Mucosa of stomach (tissue), 1 donor: ENCODE measurements around the gene OGDH.
"Not testable (repeated sequence)": the region's sequence is repeated elsewhere in the genome, so short reads cannot be mapped to it uniquely, and the experiment has no call there.

ENCODE experiments used
- H3K27me3 ChIP-seq: one replicate; pipeline ENCODE4 v1.7.0; 2013; ENCODE audit warnings: mild to moderate bottlenecking, low read length; ENCODE audit not compliant: control insufficient read depth, insufficient read depth
- H3K36me3 ChIP-seq: one replicate; pipeline ENCODE4 v1.7.0; 2013; ENCODE audit warnings: low read length; ENCODE audit not compliant: control insufficient read depth, insufficient read depth
- H3K4me1 ChIP-seq: one replicate; pipeline ENCODE4 v1.7.0; 2013; ENCODE audit warnings: mild to moderate bottlenecking, low read length; ENCODE audit not compliant: control insufficient read depth, insufficient read depth
- H3K4me3 ChIP-seq: one replicate; pipeline ENCODE4 v1.7.0; 2013; ENCODE audit warnings: low read length
- H3K9ac ChIP-seq: one replicate; pipeline ENCODE4 v1.7.0; 2013; ENCODE audit warnings: mild to moderate bottlenecking, low read length, moderate library complexity
- H3K9me3 ChIP-seq: one replicate; pipeline ENCODE4 v1.7.0; 2013; ENCODE audit warnings: mild to moderate bottlenecking, low read length, moderate library complexity; ENCODE audit not compliant: control insufficient read depth
- donor health status: Pancreatic carcinoma.

Gene OGDH

DNA sequence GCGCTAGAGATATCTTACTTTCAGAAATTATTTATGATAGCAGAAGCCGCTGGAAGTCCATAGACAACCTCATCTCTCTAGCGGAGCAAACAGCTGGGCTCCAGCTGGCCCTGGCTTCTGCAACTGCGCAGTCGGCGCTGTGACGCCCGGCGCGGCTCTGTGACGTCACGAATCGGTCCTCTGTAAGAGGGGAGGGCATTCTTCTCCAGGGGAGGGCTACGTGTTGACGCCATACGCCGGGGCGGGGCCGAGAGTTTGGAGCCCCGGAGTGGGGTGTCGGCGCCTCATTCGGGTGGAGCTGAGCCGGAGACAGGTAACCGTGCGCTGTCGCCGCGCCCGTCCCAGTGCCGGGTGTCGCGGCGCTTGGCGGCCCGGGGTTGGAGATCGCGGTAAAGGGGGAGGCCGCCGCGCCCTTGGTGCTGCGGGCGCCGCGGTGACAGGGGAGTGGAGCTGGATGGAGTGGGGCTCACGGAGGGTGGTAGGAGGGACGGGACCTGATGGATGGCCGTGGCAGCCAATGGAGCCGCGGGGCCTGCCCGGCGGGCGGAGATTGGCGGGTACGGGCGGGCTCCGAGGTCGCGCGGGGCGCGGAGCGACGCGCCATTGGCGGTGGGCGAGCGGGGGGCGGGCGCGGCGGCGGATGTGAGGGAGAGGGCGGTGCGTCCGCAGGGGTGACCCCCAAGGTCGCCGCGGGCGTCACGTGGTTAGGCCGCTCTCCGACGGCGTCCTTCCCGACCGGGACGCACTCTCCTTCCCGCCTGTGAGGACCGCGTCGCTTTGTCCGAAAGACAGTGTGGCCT is at the start of gene OGDH:
Gene OGDH, plus strand, starts transcription at position 287 of the 800 bp plus-strand sequence. CDS start 17,717 bp downstream, outside the sequence.
- H3K36me3 ChIP-seq, result no peaks in the 10 kb centered on the region
- peaks cover 19% of the 10 kb centered on the region for H3K4me1 ChIP-seq
- no peaks in the 10 kb centered on the region for H3K9me3 ChIP-seq
- peak within 1 kb of the TSS; percentile 67 for H3K4me3 ChIP-seq
- no peaks in the 10 kb centered on the region for H3K27me3 ChIP-seq
- peak within 1 kb of the TSS; percentile 89 for H3K9ac ChIP-seq

GRCh38 chr7:44557485-44557884 is 48.9 kb upstream of the OGDH start:
- H3K4me1 ChIP-seq, result peaks cover 13% of the 10 kb centered on the region
- H3K9ac ChIP-seq, result no peak overlapping the region
- H3K9me3 ChIP-seq, result no peaks in the 10 kb centered on the region
- no peaks in the 10 kb centered on the region for H3K27me3 ChIP-seq
- no peaks in the 10 kb centered on the region for H3K36me3 ChIP-seq
- no peak overlapping the region for H3K4me3 ChIP-seq

DNA sequence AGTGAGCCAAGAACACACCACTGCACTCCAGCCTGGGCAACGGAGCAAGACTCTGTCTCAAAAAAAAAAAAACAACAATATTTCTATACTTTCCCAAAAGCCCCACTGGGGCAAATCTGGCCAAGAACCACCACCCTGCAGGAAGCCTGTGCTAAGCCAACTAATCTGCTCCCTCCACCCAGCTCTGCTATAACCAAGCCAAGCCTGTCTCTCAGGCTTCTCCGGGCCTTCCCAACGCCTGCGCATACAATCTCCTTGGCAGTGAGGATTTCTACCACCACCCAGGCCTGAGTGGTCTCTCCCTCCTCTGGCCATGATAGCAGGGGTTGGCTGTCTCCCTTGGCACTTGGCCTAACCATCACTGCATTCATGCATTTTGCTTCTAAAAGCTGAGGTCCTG is 46.9 kb upstream of the OGDH start:
- Histone ChIP-seq H3K9ac (no peak overlapping the region), H3K4me3 (no peak overlapping the region), H3K4me1 (peaks cover 14% of the 10 kb centered on the region), H3K9me3 (no peaks in the 10 kb centered on the region), H3K27me3 (no peaks in the 10 kb centered on the region), H3K36me3 (peaks cover 5% of the 10 kb centered on the region)

- peaks cover 8% of the 10 kb centered on the region for H3K36me3 ChIP-seq
- H3K9ac ChIP-seq, result no peak overlapping the region
- peaks cover 19% of the 10 kb centered on the region for H3K4me1 ChIP-seq
- no peaks in the 10 kb centered on the region for H3K27me3 ChIP-seq
- no peaks in the 10 kb centered on the region for H3K9me3 ChIP-seq
- no peak overlapping the region for H3K4me3 ChIP-seq
These were observed 44.9 kb upstream of the OGDH start for GRCh38 chr7:44561481-44561880.

DNA sequence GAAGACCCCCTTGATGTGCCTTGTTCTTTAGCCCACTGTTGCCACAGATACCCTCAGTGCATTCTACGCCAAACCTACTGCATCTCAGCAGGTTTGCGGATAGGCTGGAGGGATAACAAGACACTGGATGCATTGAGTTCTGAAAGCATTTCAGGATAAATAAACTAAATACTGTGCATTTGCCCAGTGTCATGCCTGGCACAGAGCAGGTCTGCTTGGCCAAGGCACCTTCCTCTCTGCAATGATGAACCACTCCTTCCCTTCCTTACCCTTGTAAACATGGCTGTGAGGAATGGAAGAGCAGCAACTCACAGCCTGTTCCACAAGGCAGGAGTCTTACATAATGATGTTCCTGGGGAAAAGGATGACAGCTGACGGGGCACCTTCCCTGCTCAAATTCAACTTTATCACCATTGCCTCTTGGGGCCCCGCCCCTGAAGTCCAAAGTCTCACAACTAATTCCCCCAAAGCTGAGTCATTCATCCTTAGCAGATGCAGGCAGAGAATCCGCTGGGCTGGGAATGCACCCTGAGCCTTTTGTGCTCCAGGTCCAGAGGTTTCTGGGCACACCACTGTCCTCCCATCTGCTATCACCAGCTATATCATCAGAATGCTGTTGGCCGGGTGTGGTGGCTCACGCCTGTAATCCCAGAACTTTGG is 44.3 kb upstream of the OGDH start:
- H3K4me3 ChIP-seq, result no peak overlapping the region
- peaks cover 19% of the 10 kb centered on the region for H3K4me1 ChIP-seq
- H3K9me3 ChIP-seq, result no peaks in the 10 kb centered on the region
- no peak overlapping the region for H3K9ac ChIP-seq
- H3K27me3 ChIP-seq, result no peaks in the 10 kb centered on the region
- H3K36me3 ChIP-seq, result peaks cover 8% of the 10 kb centered on the region

- H3K4me1 ChIP-seq, result peaks cover 19% of the 10 kb centered on the region
- H3K9ac ChIP-seq, H3K4me3 ChIP-seq, H3K27me3 ChIP-seq, H3K9me3 ChIP-seq: not testable (repeated sequence)
- peaks cover 11% of the 10 kb centered on the region for H3K36me3 ChIP-seq
These were observed 43.8 kb upstream of the OGDH start for GRCh38 chr7:44562622-44562962.

DNA sequence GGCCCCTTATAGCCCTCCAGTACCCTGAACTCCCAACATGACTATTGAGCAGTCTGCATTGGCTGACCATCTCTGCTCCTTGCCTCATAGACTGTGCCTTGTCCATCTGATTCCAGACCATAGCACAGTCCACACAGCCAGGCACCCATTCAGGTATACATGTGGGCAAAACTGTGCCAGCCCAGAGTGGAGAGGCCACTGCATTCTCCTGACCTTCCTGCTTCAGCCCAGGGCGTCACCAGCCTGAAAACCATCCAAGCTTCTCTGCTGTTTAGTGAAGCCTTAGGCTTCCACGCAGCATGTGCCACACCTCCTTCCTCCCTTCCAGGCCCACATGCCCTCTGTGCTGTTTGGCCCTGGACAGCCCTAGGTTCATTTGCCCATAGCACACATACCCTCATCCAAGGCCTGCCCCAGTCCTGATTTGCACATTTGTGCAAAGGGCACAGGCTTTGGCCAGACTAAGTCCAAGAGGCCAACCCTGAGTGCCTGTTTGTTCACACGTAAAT is 43.2 kb upstream of the OGDH start:
- Histone ChIP-seq H3K4me3 (no peak overlapping the region), H3K36me3 (peaks cover 17% of the 10 kb centered on the region), H3K9ac (no peak overlapping the region)

DNA sequence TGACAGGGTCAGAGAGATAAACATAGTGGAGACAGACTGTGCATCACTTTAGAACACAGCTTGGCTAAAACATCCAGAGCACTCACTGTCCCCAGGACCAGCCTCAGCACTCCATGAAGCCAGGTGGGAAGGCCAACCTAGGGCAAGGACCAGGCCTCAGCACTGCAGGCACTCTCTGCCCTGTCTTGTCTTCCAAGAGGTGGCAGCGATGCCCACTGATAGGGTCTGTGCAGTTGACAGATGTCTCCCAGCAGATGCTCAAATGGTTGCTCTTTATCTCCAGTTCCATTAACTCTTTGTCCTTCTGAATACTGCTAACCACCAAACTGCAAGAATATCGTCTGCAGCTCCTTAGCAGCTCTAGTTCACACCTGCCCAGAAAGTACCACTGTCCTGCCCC is 41.8 kb upstream of the OGDH start:
- Histone ChIP-seq H3K9me3 (no peaks in the 10 kb centered on the region), H3K27me3 (no peaks in the 10 kb centered on the region), H3K4me3 (no peak overlapping the region), H3K4me1 (peaks cover 19% of the 10 kb centered on the region), H3K9ac (no peak overlapping the region), H3K36me3 (peaks cover 29% of the 10 kb centered on the region)

More for the DNA sequence above, 43.2 kb upstream of the OGDH start:
- Histone ChIP-seq H3K9me3 (no peaks in the 10 kb centered on the region), H3K27me3 (no peaks in the 10 kb centered on the region), H3K4me1 (peaks cover 19% of the 10 kb centered on the region)

GRCh38 chr7:44565097-44565794 is 41.2 kb upstream of the OGDH start:
- Histone ChIP-seq H3K36me3 (peaks cover 35% of the 10 kb centered on the region), H3K9me3 (no peaks in the 10 kb centered on the region), H3K9ac (no peak overlapping the region), H3K4me3 (no peak overlapping the region), H3K4me1 (peaks cover 19% of the 10 kb centered on the region), H3K27me3 (no peaks in the 10 kb centered on the region)

DNA sequence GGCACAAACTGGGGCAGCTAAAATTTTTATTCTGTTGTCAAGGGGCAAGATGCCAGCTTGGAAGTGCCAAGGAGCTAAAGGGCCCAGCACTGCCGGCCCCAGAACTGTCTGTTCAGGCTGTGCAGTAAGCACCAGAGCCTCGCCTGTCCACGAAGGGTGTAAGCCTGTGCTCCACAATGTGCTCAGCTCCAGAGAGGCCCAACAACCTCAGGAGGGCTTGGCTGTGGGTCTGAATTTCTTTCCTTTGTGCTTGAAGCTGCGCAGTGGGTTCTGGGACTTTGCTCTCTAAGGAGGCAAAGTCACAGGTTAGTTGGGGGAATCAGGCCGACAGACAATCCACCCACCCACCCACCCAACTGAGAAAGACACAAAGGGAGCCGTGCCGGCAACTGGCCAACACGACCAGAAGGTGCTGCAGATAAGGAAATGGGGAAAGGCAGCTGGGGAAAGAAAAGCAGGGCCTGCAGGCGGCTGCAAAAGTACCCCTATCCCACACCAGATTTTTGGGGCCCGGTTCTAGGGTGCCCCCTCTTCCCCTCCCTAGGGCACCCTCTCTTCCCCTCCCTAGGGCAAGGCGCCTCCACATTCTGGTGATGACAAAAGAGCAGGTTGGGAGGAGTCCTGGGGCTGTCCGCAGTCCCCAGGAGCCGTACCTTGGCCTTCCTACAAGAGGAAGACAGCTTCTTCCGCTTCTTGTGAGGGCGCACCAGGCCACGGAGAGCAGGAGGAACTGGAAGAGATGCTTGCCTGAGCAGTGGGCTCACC is 40.5 kb upstream of the OGDH start:
- H3K9ac ChIP-seq, result no peak overlapping the region
- peaks cover 39% of the 10 kb centered on the region for H3K36me3 ChIP-seq
- peaks cover 19% of the 10 kb centered on the region for H3K4me1 ChIP-seq
- no peaks in the 10 kb centered on the region for H3K27me3 ChIP-seq
- no peaks in the 10 kb centered on the region for H3K9me3 ChIP-seq
- no peak overlapping the region for H3K4me3 ChIP-seq

- no peak overlapping the region for H3K9ac ChIP-seq
- H3K4me1 ChIP-seq, result peaks cover 15% of the 10 kb centered on the region
- peaks cover 46% of the 10 kb centered on the region for H3K36me3 ChIP-seq
- H3K9me3 ChIP-seq, result no peaks in the 10 kb centered on the region
- H3K27me3 ChIP-seq, result no peaks in the 10 kb centered on the region
- H3K4me3 ChIP-seq, result no peak overlapping the region
These were observed 39.7 kb upstream of the OGDH start for GRCh38 chr7:44566680-44567079.
